Omental fat pad (tissue), 4 donors: Measurements from ENCODE around the gene POLR2M. TPM values are rescaled to one million over a fixed set of nuclear protein-coding genes. Genes with fewer than 3 reads are reported as not detected.

ENCODE experiments used
- ATAC-seq: fragments of 150-250 bp; one replicate; pipeline ENCODE4 v1.9.1; 2016; ENCODE audit warnings: mild to moderate bottlenecking, moderate library complexity; ENCODE audit not compliant: low FRiP score
- DNase-seq: peaks from one replicate; pipeline ENCODE4 v3.0.0-alpha.2; 2019; ENCODE audit warnings: low spot score
- CTCF ChIP-seq, 3 donors: fragments of 450-650 bp; IDR thresholded peaks; one replicate each; pipeline ENCODE4 v1.5.1; 2016 to 2017; ENCODE audit warnings: antibody characterized with exemption in 3 of 3, mild to moderate bottlenecking in 3 of 3, moderate library complexity in 2 of 3
- total RNA-seq, 4 donors: library from RNA; depleted of rRNA; stranded (reverse); fragments of >200 nt; gene quantifications; one replicate each; pipeline ENCODE4 v1.1.0, GENCODE V29; 2016

Gene POLR2M
- total RNA-seq, 4 donors from 2014 or later: 60.4 to 186 (median 90.5) TPM

- ATAC-seq (no peak), DNase-seq (no peak)
- no peak for TF ChIP-seq CTCF (IDR thresholded peaks at IDR 0.05)
These were observed 40.6 kb upstream of the POLR2M start for GRCh38 chr15:57665939-57666338.

DNA sequence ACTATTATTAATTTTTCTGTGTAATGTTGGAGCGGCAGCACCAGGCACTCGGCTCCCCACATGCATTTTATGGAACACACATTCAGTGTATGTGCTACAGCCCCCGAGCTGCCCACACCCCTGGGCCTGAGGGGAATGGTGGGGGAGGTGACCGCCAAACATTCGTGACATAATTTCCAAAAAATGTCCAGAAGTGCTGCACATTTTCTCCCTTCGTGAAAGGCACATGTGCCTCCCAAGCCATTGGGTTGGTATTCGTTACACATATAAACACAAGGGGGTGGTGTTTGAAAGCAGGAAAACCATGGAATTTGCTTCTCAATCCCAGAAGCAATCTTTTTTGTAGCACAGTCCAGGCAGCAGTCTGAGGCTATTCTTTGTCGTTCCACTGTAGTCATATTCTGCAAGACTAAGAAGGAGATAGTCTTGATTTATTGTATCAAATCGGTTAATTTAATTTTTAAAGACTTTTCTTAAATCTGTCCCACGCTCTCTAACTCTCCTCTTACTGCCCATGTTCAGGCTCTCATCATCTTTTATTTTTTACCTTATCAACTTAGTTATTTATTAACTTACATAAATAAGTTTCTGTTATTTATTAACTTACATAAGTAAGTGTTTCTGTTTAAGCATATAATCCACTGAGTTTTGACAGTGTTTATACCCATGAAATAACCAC, 39.2 kb upstream of the POLR2M start:
- TF ChIP-seq CTCF (IDR thresholded peaks at IDR 0.05): no peak
- DNase-seq (no peak), ATAC-seq (peak; percentile 80)

- no peak for TF ChIP-seq CTCF (IDR thresholded peaks at IDR 0.05)
- DNase-seq: no peak
- no peak for ATAC-seq
These were observed 38.5 kb upstream of the POLR2M start for GRCh38 chr15:57668016-57668415.

DNA sequence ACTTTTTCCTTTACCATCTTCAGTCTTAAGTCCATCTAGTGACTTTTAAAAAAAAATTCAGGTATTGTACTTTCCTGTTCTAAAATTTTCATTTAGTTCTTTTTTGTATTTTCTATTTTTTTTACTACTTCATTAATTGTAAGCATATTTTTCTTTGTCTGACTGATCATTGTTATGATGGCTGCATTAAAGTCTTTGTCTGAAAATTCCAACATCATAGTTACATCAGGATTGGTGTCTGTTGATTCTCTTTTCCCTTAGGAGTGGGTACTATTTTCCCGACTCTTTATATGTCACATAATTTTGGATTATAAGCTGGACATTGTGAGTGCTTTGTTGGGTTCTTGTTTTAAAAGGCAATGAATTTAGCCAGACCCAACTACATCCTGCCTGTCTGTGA, 34.9 kb upstream of the POLR2M start:
- TF ChIP-seq CTCF (IDR thresholded peaks at IDR 0.05): no peak
- DNase-seq (no peak), ATAC-seq (no peak)

GRCh38 chr15:57675481-57676181, 30.9 kb upstream of the POLR2M start:
- ATAC-seq: no peak
- TF ChIP-seq CTCF (IDR thresholded peaks at IDR 0.05): no peak
- DNase-seq: no peak

GRCh38 chr15:57676585-57676984, 29.9 kb upstream of the POLR2M start:
- no peak for TF ChIP-seq CTCF (IDR thresholded peaks at IDR 0.05)
- ATAC-seq (no peak), DNase-seq (no peak)

GRCh38 chr15:57677204-57677603, 29.3 kb upstream of the POLR2M start:
- no peak for DNase-seq
- no peak for TF ChIP-seq CTCF (IDR thresholded peaks at IDR 0.05)
- no peak for ATAC-seq
